HG03025 (cell line): Measurements from ENCODE around the gene DPYSL5.
A peak's percentile ranks its signal among the peaks of the same experiment; 100 is the strongest.

Source experiments
- ATAC-seq: cut with Tn5 transposase; IDR thresholded peaks from one replicate; pipeline ENCODE4 v1.9.1; 2021; ENCODE audit warnings: mild to moderate bottlenecking, moderate library complexity; ENCODE audit not compliant: unreplicated experiment, low FRiP score

DPYSL5 gene

GRCh38 chr2:26951236-26951635 lies 103.3 kb downstream of the DPYSL5 start:
- ATAC-seq: no peak

GRCh38 chr2:26952374-26952773 lies 104.4 kb downstream of the DPYSL5 start:
- no peak for ATAC-seq

GRCh38 chr2:26954135-26954534 lies 106.2 kb downstream of the DPYSL5 start:
- ATAC-seq: no peak

GRCh38 chr2:26957041-26957440 lies 109.1 kb downstream of the DPYSL5 start:
- no peak for ATAC-seq

GRCh38 chr2:26957534-26957933 lies 109.6 kb downstream of the DPYSL5 start:
- ATAC-seq: no peak

GRCh38 chr2:26959331-26959730 lies 111.4 kb downstream of the DPYSL5 start:
- ATAC-seq: no peak

GRCh38 chr2:26964446-26965130 lies 116.7 kb downstream of the DPYSL5 start:
- no peak for ATAC-seq

- ATAC-seq: no peak
Observed at GRCh38 chr2:26968001-26968400, 120.1 kb downstream of the DPYSL5 start.

- ATAC-seq: no peak
Observed at GRCh38 chr2:26969077-26969844, 121.3 kb downstream of the DPYSL5 start.

- peak; percentile 61 for ATAC-seq
Observed at GRCh38 chr2:26970244-26970927, 122.5 kb downstream of the DPYSL5 start, which contains the start of gene MAPRE3. TSS of gene MAPRE3 (plus strand) at chr2:26970637. CDS start at chr2:27022219, 51,582 bp downstream.

GRCh38 chr2:26970928-26971627 lies 123.1 kb downstream of the DPYSL5 start:
- no peak for ATAC-seq

GRCh38 chr2:26971911-26972786 lies 124.2 kb downstream of the DPYSL5 start:
- ATAC-seq: no peak

GRCh38 chr2:26974352-26974751 lies 126.4 kb downstream of the DPYSL5 start:
- no peak for ATAC-seq

- no peak for ATAC-seq
Observed at GRCh38 chr2:26975102-26975501, 127.2 kb downstream of the DPYSL5 start.

- no peak for ATAC-seq
Observed at GRCh38 chr2:26975656-26976055, 127.7 kb downstream of the DPYSL5 start.

GRCh38 chr2:26976237-26976636 lies 128.3 kb downstream of the DPYSL5 start:
- no peak for ATAC-seq

- no peak for ATAC-seq
Observed at GRCh38 chr2:26977012-26977411, 129.1 kb downstream of the DPYSL5 start.

GRCh38 chr2:26978061-26978596 lies 130.2 kb downstream of the DPYSL5 start:
- ATAC-seq: no peak

- no peak for ATAC-seq
Observed at GRCh38 chr2:26979741-26980140, 131.8 kb downstream of the DPYSL5 start.
